ENCODE data around the gene SORCS2.
A peak's percentile ranks its signal among the peaks of the same experiment; 100 is the strongest.

SORCS2 gene

DNA sequence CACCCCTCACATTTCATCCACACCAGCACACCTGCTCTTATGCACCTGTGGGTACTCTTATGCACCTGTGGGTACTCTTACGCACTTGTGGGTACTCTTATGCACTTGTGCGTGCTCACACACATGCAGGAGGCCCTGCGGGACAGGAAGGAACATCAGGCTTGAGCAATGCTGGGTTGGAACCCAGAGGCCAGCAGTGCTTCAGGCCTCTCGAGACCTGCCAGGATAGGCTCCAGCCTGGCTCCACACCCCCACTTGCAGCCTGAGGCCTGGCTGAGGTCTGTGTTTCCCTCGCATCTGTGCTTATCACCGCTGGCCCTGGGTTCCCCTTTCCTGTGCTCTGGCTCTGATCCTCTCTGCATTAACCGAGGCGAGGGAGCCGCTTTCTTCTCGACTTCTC lies 34.7 kb downstream of the SORCS2 start:
- Histone ChIP-seq H2BK120ac (ENCODE audit: low read depth, low read length) (no peak overlapping the region), H3K9ac (ENCODE audit: low read length) (no peak overlapping the region), H3K4ac (ENCODE audit: low read depth in 1 of 2, low read length in 2 of 2) (no peak overlapping the region), H2BK12ac (ENCODE audit: low read length in 2 of 2) (no peak overlapping the region), H4K8ac (ENCODE audit: low read length) (no peak overlapping the region), H3K14ac (ENCODE audit: low read length in 2 of 2) (no peak overlapping the region), H3K9me3 (ENCODE audit: control insufficient read depth, low read length) (peaks cover 12% of the 10 kb centered on the region), H3K4me1 (ENCODE audit: control insufficient read depth, insufficient read depth, low read depth, low read length) (peaks cover 9% of the 10 kb centered on the region), H2BK5ac (ENCODE audit: low read depth, low read length, poor library complexity, severe bottlenecking) (no peak overlapping the region), H3K4me2 (ENCODE audit: low read length, poor library complexity, severe bottlenecking) (no peak overlapping the region), H2AK5ac (ENCODE audit: low read length, severe bottlenecking) (no peak overlapping the region), H3K36me3 (ENCODE audit: control insufficient read depth in 1 of 2, insufficient read depth in 2 of 2, low read depth in 1 of 2, low read length in 2 of 2) (peaks cover 0 to 5% of the 10 kb centered on the region in 2 experiments), H4K91ac (ENCODE audit: low read length) (no peak overlapping the region), H3K79me1 (replicated peaks; ENCODE audit: low read length, poor library complexity, severe bottlenecking) (no peaks in the 10 kb centered on the region), H3K18ac (ENCODE audit: low read depth in 1 of 2, low read length in 2 of 2) (no peak overlapping the region), H2BK15ac (ENCODE audit: low read depth, poor library complexity, severe bottlenecking) (no peak overlapping the region), H3K23ac (ENCODE audit: low read length in 2 of 2) (no peak overlapping the region), H3K4me3 (ENCODE audit: insufficient read depth in 1 of 2, low read depth in 1 of 2, low read length in 2 of 2) (no peak overlapping the region), H2AFZ (ENCODE audit: low read depth, low read length) (no peak overlapping the region), H3K27ac (ENCODE audit: low read length, poor library complexity, severe bottlenecking) (no peak overlapping the region), H3K27me3 (ENCODE audit: control insufficient read depth in 1 of 2, insufficient read depth in 1 of 2, low read length in 2 of 2) (peaks cover 8 to 12% of the 10 kb centered on the region in 2 experiments)
- DNase-seq: no peak
- WGBS: 87% methylated on average over 10 of the region's 10 CpGs

DNA sequence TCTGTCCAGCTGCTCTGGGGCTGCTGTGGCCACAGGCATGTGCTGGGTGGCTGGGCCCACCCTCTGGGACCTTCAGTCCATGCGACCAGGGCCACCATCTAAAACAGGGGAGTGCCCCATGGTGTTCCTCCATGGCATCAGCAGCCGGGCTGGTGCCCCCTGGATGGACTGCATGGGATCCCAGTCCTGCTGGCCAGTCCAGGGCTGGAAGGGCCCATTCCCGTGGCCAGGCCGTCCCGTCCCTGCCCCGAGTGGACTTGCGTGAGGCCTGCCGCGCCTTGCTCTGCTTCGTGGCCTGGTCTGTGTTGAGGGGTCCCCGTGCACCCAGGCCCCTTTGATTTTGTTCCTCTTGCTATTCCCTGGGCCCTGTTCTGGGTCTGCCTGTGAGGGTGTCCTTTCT lies 36.4 kb downstream of the SORCS2 start:
- DNase-seq: no peak
- H3K23ac ChIP-seq (ENCODE audit: low read length in 2 of 2): peak overlapping the region in 1 of 2 experiments; percentile 17
- peaks cover 2% of the 10 kb centered on the region for H3K79me1 ChIP-seq (replicated peaks; ENCODE audit: low read length, poor library complexity, severe bottlenecking)
- H3K27ac ChIP-seq (ENCODE audit: low read length, poor library complexity, severe bottlenecking): no peak overlapping the region
- H4K91ac ChIP-seq (ENCODE audit: low read length): no peak overlapping the region
- H2AK5ac ChIP-seq (ENCODE audit: low read length, severe bottlenecking): no peak overlapping the region
- H3K27me3 ChIP-seq (ENCODE audit: control insufficient read depth in 1 of 2, insufficient read depth in 1 of 2, low read length in 2 of 2): peaks cover 8 to 19% of the 10 kb centered on the region in 2 experiments
- peaks cover 0 to 8% of the 10 kb centered on the region in 2 experiments for H3K36me3 ChIP-seq (ENCODE audit: control insufficient read depth in 1 of 2, insufficient read depth in 2 of 2, low read depth in 1 of 2, low read length in 2 of 2)
- no peak overlapping the region for H3K9ac ChIP-seq (ENCODE audit: low read length)
- WGBS: 89% methylated on average over 11 of the region's 11 CpGs
- no peak overlapping the region for H4K8ac ChIP-seq (ENCODE audit: low read length)
- H2AFZ ChIP-seq (ENCODE audit: low read depth, low read length): no peak overlapping the region
- H3K4me2 ChIP-seq (ENCODE audit: low read length, poor library complexity, severe bottlenecking): no peak overlapping the region
- no peak overlapping the region for H3K4me3 ChIP-seq (ENCODE audit: insufficient read depth in 1 of 2, low read depth in 1 of 2, low read length in 2 of 2)
- no peak overlapping the region for H2BK12ac ChIP-seq (ENCODE audit: low read length in 2 of 2)
- H2BK15ac ChIP-seq (ENCODE audit: low read depth, poor library complexity, severe bottlenecking): no peak overlapping the region
- H3K4ac ChIP-seq (ENCODE audit: low read depth in 1 of 2, low read length in 2 of 2): no peak overlapping the region
- H3K4me1 ChIP-seq (ENCODE audit: control insufficient read depth, insufficient read depth, low read depth, low read length): peaks cover 7% of the 10 kb centered on the region
- H2BK120ac ChIP-seq (ENCODE audit: low read depth, low read length): no peak overlapping the region
- no peak overlapping the region for H3K18ac ChIP-seq (ENCODE audit: low read depth in 1 of 2, low read length in 2 of 2)
- peaks cover 12% of the 10 kb centered on the region for H3K9me3 ChIP-seq (ENCODE audit: control insufficient read depth, low read length)
- no peak overlapping the region for H2BK5ac ChIP-seq (ENCODE audit: low read depth, low read length, poor library complexity, severe bottlenecking)
- no peak overlapping the region for H3K14ac ChIP-seq (ENCODE audit: low read length in 2 of 2)

DNA sequence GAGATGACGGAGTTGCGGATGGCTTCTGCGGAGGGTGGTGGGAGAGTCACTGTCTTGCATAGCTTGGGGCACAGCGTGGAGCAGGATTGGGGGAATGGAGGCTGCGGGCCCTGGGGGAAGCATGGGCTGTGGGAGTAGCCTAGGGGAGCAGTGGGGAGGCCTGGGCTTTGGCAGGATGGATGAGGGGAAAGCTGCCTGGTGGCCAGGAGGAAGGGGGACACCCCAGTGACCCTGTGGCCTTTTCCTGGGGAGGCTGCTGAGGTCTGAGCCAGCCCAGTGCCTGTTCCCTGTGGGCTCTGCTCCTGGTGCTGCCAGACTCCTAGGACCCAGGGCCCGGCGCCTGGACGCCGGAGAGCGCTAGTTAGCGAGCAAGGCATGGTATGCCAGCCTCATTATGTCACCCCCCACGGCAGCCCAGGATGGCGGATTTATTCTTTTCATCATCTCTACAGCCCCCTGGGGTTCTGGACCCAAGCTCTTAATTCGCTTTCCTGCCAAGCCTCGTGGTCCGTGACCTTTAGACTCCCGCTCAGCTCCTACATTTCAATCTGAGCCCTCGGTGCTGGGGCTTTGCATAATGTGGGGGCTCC lies 39.8 kb downstream of the SORCS2 start:
- no peak overlapping the region for H3K9ac ChIP-seq (ENCODE audit: low read length)
- H2AK5ac ChIP-seq (ENCODE audit: low read length, severe bottlenecking): no peak overlapping the region
- peaks cover 10% of the 10 kb centered on the region for H3K9me3 ChIP-seq (ENCODE audit: control insufficient read depth, low read length)
- 87% methylated on average over 18 of the region's 18 CpGs for WGBS
- no peak overlapping the region for H2AFZ ChIP-seq (ENCODE audit: low read depth, low read length)
- no peak for DNase-seq
- H3K4me1 ChIP-seq (ENCODE audit: control insufficient read depth, insufficient read depth, low read depth, low read length): peaks cover 1% of the 10 kb centered on the region
- H3K4ac ChIP-seq (ENCODE audit: low read depth in 1 of 2, low read length in 2 of 2): no peak overlapping the region
- peaks cover 2% of the 10 kb centered on the region for H3K79me1 ChIP-seq (replicated peaks; ENCODE audit: low read length, poor library complexity, severe bottlenecking)
- H3K18ac ChIP-seq (ENCODE audit: low read depth in 1 of 2, low read length in 2 of 2): no peak overlapping the region
- H4K91ac ChIP-seq (ENCODE audit: low read length): peak overlapping the region; percentile 54
- H3K36me3 ChIP-seq (ENCODE audit: control insufficient read depth in 1 of 2, insufficient read depth in 2 of 2, low read depth in 1 of 2, low read length in 2 of 2): peaks cover 0 to 8% of the 10 kb centered on the region in 2 experiments
- no peak overlapping the region for H3K27ac ChIP-seq (ENCODE audit: low read length, poor library complexity, severe bottlenecking)
- no peak overlapping the region for H2BK15ac ChIP-seq (ENCODE audit: low read depth, poor library complexity, severe bottlenecking)
- no peak overlapping the region for H3K4me3 ChIP-seq (ENCODE audit: insufficient read depth in 1 of 2, low read depth in 1 of 2, low read length in 2 of 2)
- H3K4me2 ChIP-seq (ENCODE audit: low read length, poor library complexity, severe bottlenecking): no peak overlapping the region
- no peak overlapping the region for H2BK12ac ChIP-seq (ENCODE audit: low read length in 2 of 2)
- H3K14ac ChIP-seq (ENCODE audit: low read length in 2 of 2): no peak overlapping the region
- H3K27me3 ChIP-seq (ENCODE audit: control insufficient read depth in 1 of 2, insufficient read depth in 1 of 2, low read length in 2 of 2): peaks cover 8 to 19% of the 10 kb centered on the region in 2 experiments
- H2BK5ac ChIP-seq (ENCODE audit: low read depth, low read length, poor library complexity, severe bottlenecking): no peak overlapping the region
- no peak overlapping the region for H2BK120ac ChIP-seq (ENCODE audit: low read depth, low read length)
- no peak overlapping the region for H3K23ac ChIP-seq (ENCODE audit: low read length in 2 of 2)
- no peak overlapping the region for H4K8ac ChIP-seq (ENCODE audit: low read length)

DNA sequence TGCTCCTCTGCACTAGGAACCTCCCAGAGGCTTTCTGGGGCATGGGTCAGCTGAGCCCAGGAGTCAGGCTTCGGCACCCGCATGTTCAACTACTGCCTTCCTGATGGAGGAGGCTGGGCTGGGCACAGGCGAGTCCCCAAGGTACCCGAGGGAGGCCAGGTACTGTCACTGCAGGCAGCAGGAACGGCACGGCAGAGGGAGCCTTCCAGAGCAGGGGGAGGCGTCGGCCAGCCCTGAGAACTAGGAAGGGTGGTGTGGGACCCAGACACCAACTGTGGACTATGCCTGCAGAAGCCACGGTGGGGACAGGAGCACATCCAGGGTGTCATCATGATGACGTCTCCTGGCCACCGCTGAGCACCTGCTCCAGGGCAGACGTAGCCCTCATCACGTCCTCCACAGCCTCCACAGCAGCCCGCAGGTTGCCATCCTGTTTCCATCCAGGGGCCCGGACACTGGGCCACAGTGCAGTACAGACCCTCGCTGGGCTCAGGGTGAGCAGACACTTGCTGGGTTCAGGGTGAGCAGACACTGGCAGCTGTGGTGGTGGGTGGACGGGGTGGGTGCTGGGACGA lies 40.8 kb downstream of the SORCS2 start:
- no peak overlapping the region for H3K4me2 ChIP-seq (ENCODE audit: low read length, poor library complexity, severe bottlenecking)
- no peak overlapping the region for H2BK120ac ChIP-seq (ENCODE audit: low read depth, low read length)
- H3K9me3 ChIP-seq (ENCODE audit: control insufficient read depth, low read length): peaks cover 10% of the 10 kb centered on the region
- H3K4me3 ChIP-seq (ENCODE audit: insufficient read depth in 1 of 2, low read depth in 1 of 2, low read length in 2 of 2): no peak overlapping the region
- H3K9ac ChIP-seq (ENCODE audit: low read length): no peak overlapping the region
- no peak overlapping the region for H2AFZ ChIP-seq (ENCODE audit: low read depth, low read length)
- H3K4me1 ChIP-seq (ENCODE audit: control insufficient read depth, insufficient read depth, low read depth, low read length): peaks cover 1% of the 10 kb centered on the region
- no peak overlapping the region for H2BK15ac ChIP-seq (ENCODE audit: low read depth, poor library complexity, severe bottlenecking)
- H3K27ac ChIP-seq (ENCODE audit: low read length, poor library complexity, severe bottlenecking): no peak overlapping the region
- H2BK12ac ChIP-seq (ENCODE audit: low read length in 2 of 2): no peak overlapping the region
- no peak overlapping the region for H3K14ac ChIP-seq (ENCODE audit: low read length in 2 of 2)
- H2AK5ac ChIP-seq (ENCODE audit: low read length, severe bottlenecking): no peak overlapping the region
- peaks cover 2% of the 10 kb centered on the region for H3K79me1 ChIP-seq (replicated peaks; ENCODE audit: low read length, poor library complexity, severe bottlenecking)
- peaks cover 0 to 8% of the 10 kb centered on the region in 2 experiments for H3K36me3 ChIP-seq (ENCODE audit: control insufficient read depth in 1 of 2, insufficient read depth in 2 of 2, low read depth in 1 of 2, low read length in 2 of 2)
- WGBS: 88% methylated on average over 18 of the region's 18 CpGs
- H3K23ac ChIP-seq (ENCODE audit: low read length in 2 of 2): no peak overlapping the region
- H3K27me3 ChIP-seq (ENCODE audit: control insufficient read depth in 1 of 2, insufficient read depth in 1 of 2, low read length in 2 of 2): peaks cover 8 to 19% of the 10 kb centered on the region in 2 experiments
- H4K91ac ChIP-seq (ENCODE audit: low read length): no peak overlapping the region
- no peak overlapping the region for H3K18ac ChIP-seq (ENCODE audit: low read depth in 1 of 2, low read length in 2 of 2)
- H4K8ac ChIP-seq (ENCODE audit: low read length): no peak overlapping the region
- H2BK5ac ChIP-seq (ENCODE audit: low read depth, low read length, poor library complexity, severe bottlenecking): no peak overlapping the region
- no peak for DNase-seq
- H3K4ac ChIP-seq (ENCODE audit: low read depth in 1 of 2, low read length in 2 of 2): no peak overlapping the region

Data from mesenchymal stem cell (in vitro differentiated cells and primary cell).